ENCODE results near the gene MB21D2. TPM values are rescaled to one million over a fixed set of nuclear protein-coding genes. Genes with fewer than 3 reads are reported as not detected.

The MB21D2 gene
- total RNA-seq, 1 donor from 2014 or later, result 8.9 TPM

DNA sequence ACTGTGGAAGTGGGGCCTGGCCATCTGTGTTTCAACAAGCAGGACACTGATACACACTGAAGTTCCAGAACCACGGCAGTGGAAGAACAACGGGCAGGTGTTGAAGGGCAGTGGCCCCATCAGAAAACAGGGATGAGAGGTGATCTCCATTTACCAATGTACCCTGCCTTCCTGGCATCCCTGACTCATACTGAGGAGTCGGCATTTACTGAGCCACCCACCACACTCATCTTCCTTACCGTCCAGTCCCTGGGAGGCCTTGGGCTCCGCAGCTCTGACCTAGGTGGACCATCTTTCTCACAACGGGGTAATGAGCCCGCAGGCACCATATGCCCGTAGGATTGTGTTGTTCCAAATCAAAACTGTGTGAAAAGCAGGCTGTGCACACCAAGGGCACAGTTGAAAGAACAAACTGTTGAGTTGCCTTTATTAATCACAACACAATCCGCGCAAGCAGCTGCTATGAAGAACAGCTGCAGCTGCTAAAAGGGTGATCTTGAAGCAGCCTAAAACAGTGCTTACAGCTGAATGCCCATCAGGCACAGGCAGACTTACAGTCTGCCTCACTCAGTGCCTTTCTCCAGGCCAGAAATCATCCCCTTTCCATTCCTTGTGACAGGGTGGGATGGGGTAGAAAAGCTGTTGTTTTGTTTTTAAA lies 12.9 kb downstream of the MB21D2 start:
- H3K4me3 Mint-ChIP-seq (ENCODE audit: unreplicated experiment), result no peak overlapping the region
- TF ChIP-seq, protein P1, sequence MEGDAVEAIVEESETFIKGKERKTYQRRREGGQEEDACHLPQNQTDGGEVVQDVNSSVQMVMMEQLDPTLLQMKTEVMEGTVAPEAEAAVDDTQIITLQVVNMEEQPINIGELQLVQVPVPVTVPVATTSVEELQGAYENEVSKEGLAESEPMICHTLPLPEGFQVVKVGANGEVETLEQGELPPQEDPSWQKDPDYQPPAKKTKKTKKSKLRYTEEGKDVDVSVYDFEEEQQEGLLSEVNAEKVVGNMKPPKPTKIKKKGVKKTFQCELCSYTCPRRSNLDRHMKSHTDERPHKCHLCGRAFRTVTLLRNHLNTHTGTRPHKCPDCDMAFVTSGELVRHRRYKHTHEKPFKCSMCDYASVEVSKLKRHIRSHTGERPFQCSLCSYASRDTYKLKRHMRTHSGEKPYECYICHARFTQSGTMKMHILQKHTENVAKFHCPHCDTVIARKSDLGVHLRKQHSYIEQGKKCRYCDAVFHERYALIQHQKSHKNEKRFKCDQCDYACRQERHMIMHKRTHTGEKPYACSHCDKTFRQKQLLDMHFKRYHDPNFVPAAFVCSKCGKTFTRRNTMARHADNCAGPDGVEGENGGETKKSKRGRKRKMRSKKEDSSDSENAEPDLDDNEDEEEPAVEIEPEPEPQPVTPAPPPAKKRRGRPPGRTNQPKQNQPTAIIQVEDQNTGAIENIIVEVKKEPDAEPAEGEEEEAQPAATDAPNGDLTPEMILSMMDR (IDR thresholded peaks at IDR 0.05), result no peak
- no peaks in the 10 kb centered on the region for H3K9me3 Mint-ChIP-seq (ENCODE audit: low read depth)
- H3K36me3 Mint-ChIP-seq (ENCODE audit: low read depth), result no peaks in the 10 kb centered on the region
- H3K27ac Mint-ChIP-seq (ENCODE audit: unreplicated experiment), result no peak overlapping the region
- H3K27me3 Mint-ChIP-seq (ENCODE audit: low read depth), result no peaks in the 10 kb centered on the region
- peaks cover 20% of the 10 kb centered on the region for H3K4me1 Mint-ChIP-seq (ENCODE audit: low read depth)
- DNase-seq (ENCODE audit: low spot score), result no peak

DNA sequence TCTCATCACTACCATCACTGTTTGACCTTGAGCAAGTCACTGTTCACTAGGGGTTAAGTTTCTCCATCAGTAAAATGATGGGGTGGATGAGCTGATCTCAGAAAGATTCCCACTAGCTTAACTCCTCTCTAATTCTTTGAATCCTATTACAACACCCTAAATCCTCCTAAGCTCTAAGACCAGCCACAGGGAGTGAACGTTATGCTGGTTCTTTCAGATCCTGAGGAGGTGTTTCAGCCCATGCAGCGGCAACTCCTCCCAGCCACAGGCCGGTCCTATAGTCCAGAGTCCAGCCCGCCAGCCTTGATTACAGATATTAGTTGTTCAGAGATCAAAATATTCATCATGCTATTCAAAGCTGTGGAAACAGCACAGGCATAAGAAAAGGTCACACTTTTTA lies 15.1 kb downstream of the MB21D2 start:
- Mint-ChIP-seq H3K9me3 (ENCODE audit: low read depth) (no peaks in the 10 kb centered on the region), H3K4me1 (ENCODE audit: low read depth) (peaks cover 25% of the 10 kb centered on the region), H3K4me3 (ENCODE audit: unreplicated experiment) (no peak overlapping the region)

DNA sequence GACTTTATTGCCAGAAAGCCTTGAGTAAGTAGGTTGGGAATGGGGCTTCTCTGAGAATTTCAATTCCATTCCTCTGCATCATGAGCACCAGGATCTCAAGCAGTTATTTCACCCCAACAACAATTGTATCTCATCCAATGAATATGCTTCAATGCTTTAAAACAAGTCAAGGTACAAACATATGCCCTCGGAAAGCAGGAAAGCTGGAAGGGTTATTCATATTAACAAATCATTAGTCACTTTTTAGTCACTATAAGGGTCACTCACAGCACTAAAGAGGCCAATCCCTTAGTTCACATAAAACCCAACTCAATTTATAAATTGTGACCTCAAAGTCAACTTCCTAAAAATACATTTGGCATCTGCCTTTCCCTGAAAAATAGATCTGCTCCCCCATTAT lies 16.2 kb downstream of the MB21D2 start:
- H3K4me3 Mint-ChIP-seq (ENCODE audit: unreplicated experiment), result no peak overlapping the region
- H3K27me3 Mint-ChIP-seq (ENCODE audit: low read depth), result no peaks in the 10 kb centered on the region
- no peak overlapping the region for H3K27ac Mint-ChIP-seq (ENCODE audit: unreplicated experiment)
- no peaks in the 10 kb centered on the region for H3K9me3 Mint-ChIP-seq (ENCODE audit: low read depth)
- no peak for DNase-seq (ENCODE audit: low spot score)
- peaks cover 2% of the 10 kb centered on the region for H3K36me3 Mint-ChIP-seq (ENCODE audit: low read depth)
- TF ChIP-seq, protein P1 (IDR thresholded peaks at IDR 0.05), result no peak
- H3K4me1 Mint-ChIP-seq (ENCODE audit: low read depth), result peaks cover 25% of the 10 kb centered on the region

More for the DNA sequence above, 15.1 kb downstream of the MB21D2 start:
- TF ChIP-seq, protein P1 (IDR thresholded peaks at IDR 0.05), result no peak
- no peak for DNase-seq (ENCODE audit: low spot score)
- H3K27me3 Mint-ChIP-seq (ENCODE audit: low read depth), result no peaks in the 10 kb centered on the region
- peaks cover 2% of the 10 kb centered on the region for H3K36me3 Mint-ChIP-seq (ENCODE audit: low read depth)
- no peak overlapping the region for H3K27ac Mint-ChIP-seq (ENCODE audit: unreplicated experiment)

DNA sequence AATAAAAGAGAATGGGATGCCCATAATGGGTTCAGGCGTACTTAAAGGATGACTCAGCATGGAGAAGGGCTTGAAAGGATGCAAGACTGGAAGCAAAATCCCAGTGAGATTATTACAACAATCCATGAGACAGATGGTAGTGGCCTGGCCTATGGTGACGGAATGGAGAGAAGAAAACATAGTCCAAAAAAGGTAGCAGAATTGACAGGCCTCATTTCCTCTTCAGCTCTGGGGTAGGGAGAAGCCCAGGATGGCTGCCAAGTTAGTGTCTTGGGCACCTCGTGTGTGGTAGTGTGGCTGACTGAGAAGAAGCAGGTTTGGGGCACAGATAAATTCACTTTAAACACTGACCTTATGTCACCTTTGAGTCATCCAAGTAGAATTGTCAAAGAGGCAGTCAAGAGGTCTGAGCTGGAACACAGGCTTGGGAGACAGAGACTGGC lies 18.1 kb downstream of the MB21D2 start:
- TF ChIP-seq, protein P1 (IDR thresholded peaks at IDR 0.05), result no peak
- Mint-ChIP-seq H3K9me3 (ENCODE audit: low read depth) (no peaks in the 10 kb centered on the region), H3K4me3 (ENCODE audit: unreplicated experiment) (no peak overlapping the region), H3K4me1 (ENCODE audit: low read depth) (peaks cover 25% of the 10 kb centered on the region), H3K36me3 (ENCODE audit: low read depth) (peaks cover 2% of the 10 kb centered on the region), H3K27ac (ENCODE audit: unreplicated experiment) (peak overlapping the region; percentile 41), H3K27me3 (ENCODE audit: low read depth) (no peaks in the 10 kb centered on the region)
- no peak for DNase-seq (ENCODE audit: low spot score)

DNA sequence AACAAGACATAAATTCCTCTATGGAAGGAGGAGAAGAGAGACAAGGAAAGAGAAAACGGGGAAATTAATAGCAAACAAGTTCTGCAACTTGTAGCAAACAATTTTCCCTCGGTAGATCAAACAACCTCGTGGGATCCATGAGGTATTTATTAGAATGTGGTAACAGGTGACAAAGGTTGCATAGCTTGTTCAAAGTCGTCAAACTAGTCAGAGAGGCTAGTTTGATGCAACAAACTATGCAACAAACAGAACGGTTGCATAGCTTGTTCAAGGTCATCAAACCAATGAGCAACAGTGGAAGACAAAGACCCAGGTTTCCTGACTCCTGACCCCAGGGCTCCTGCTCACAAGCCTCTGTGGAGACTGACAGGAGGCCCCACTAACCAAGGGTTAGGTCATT lies 20.7 kb downstream of the MB21D2 start:
- TF ChIP-seq, protein P1 (IDR thresholded peaks at IDR 0.05), result no peak
- Mint-ChIP-seq H3K27ac (ENCODE audit: unreplicated experiment) (no peak overlapping the region), H3K9me3 (ENCODE audit: low read depth) (no peaks in the 10 kb centered on the region), H3K36me3 (ENCODE audit: low read depth) (peaks cover 2% of the 10 kb centered on the region), H3K4me1 (ENCODE audit: low read depth) (peaks cover 41% of the 10 kb centered on the region), H3K4me3 (ENCODE audit: unreplicated experiment) (no peak overlapping the region), H3K27me3 (ENCODE audit: low read depth) (no peaks in the 10 kb centered on the region)
- no peak for DNase-seq (ENCODE audit: low spot score)

Data from chondrocyte (in vitro differentiated cells).